IMR-90 (cell line): Measurements from ENCODE around the gene GLT1D1. TPM values are rescaled to one million over a fixed set of nuclear protein-coding genes. Genes with fewer than 3 reads are reported as not detected.

Experiments used
- ATAC-seq: fragments of 200-7000 bp; cut with Tn5 transposase; 2 replicates; pipeline ENCODE4 v1.9.1; 2020; ENCODE audit warnings: low read depth, mild to moderate bottlenecking, moderate library complexity
- BruUV-seq: library from RNA; stranded (reverse); fragments of 400-500 nt; replicated peaks from 2 replicates; lab custom pipeline; 2021; lab: Mats Ljungman, UMichigan
- CTCF ChIA-PET: fragments of 300-600 bp; formaldehyde crosslinking; extraction: SDS; loops from one replicate; lab custom pipeline; 2021; ENCODE audit warnings: antibody characterized with exemption; lab: Yijun Ruan, JAX
- POLR2A ChIA-PET: fragments of 300-600 bp; sonication (Branson Sonifier 250); formaldehyde crosslinking; loops from one replicate; lab custom pipeline; 2022; ENCODE audit warnings: antibody characterized with exemption; ENCODE audit not compliant: unreplicated experiment; lab: Charles Lee
- DNase-seq: peaks from one replicate; pipeline ENCODE4 v3.0.0; 2013
- H2AFZ ChIP-seq: replicated peaks from 2 replicates; pipeline ENCODE3; 2013; ENCODE audit warnings: low read length, mild to moderate bottlenecking; ENCODE audit not compliant: poor library complexity
- H2AK5ac ChIP-seq: 2 replicates; pipeline ENCODE4 v1.6.1; 2013; ENCODE audit warnings: low read depth, low read length, inconsistent platforms
- H2AK9ac ChIP-seq: replicated peaks from 2 replicates; pipeline ENCODE3; 2013; ENCODE audit warnings: mild to moderate bottlenecking, low read depth, low read length, moderate library complexity; ENCODE audit not compliant: poor library complexity
- H2BK120ac ChIP-seq: 2 replicates; pipeline ENCODE4 v1.6.1; 2013; ENCODE audit warnings: low read depth, low read length, inconsistent platforms
- H2BK15ac ChIP-seq: 3 replicates; pipeline ENCODE4 v1.6.1; 2013; ENCODE audit warnings: low read depth, low read length, inconsistent platforms
- H2BK20ac ChIP-seq: 2 replicates; pipeline ENCODE4 v1.6.1; 2013; ENCODE audit warnings: low read depth, mild to moderate bottlenecking, inconsistent platforms, low read length, moderate library complexity
- H2BK5ac ChIP-seq: 2 replicates; pipeline ENCODE4 v1.6.1; 2013; ENCODE audit warnings: mild to moderate bottlenecking, low read depth, low read length, inconsistent platforms; ENCODE audit not compliant: poor library complexity, severe bottlenecking
- H3K14ac ChIP-seq: replicated peaks from 2 replicates; pipeline ENCODE4 v1.6.1; 2013; ENCODE audit warnings: low read depth, low read length, inconsistent platforms
- H3K18ac ChIP-seq: 2 replicates; pipeline ENCODE4 v1.6.1; 2013; ENCODE audit warnings: low read depth, low read length, control low read depth
- H3K23ac ChIP-seq: 2 replicates; pipeline ENCODE4 v1.6.1; 2013; ENCODE audit warnings: low read depth, low read length, inconsistent platforms
- H3K27ac ChIP-seq: 2 replicates; pipeline ENCODE4 v1.5.1; 2013; ENCODE audit warnings: mild to moderate bottlenecking, control low read depth, low read length; ENCODE audit not compliant: insufficient read depth
- H3K27me3 ChIP-seq: 2 replicates; pipeline ENCODE4 v1.6.1; 2013; ENCODE audit warnings: low read length; ENCODE audit not compliant: control insufficient read depth, insufficient read depth
- H3K36me3 ChIP-seq: 2 replicates; pipeline ENCODE4 v1.6.1; 2013; ENCODE audit warnings: low read length, mixed read lengths; ENCODE audit not compliant: control insufficient read depth, insufficient read depth
- H3K4ac ChIP-seq: 2 replicates; pipeline ENCODE4 v1.6.1; 2013; ENCODE audit warnings: low read depth, low read length, inconsistent platforms
- H3K4me1 ChIP-seq: 2 replicates; pipeline ENCODE4 v1.6.1; 2013; ENCODE audit warnings: low read length, mixed read lengths; ENCODE audit not compliant: control insufficient read depth, insufficient read depth
- H3K4me2 ChIP-seq: 2 replicates; pipeline ENCODE4 v1.6.1; 2013; ENCODE audit warnings: low read depth, mild to moderate bottlenecking, control low read depth, low read length, moderate library complexity
- H3K4me3 ChIP-seq: 2 replicates; pipeline ENCODE4 v1.5.1; 2013; ENCODE audit warnings: low read depth, mild to moderate bottlenecking, control low read depth, low read length, moderate library complexity; ENCODE audit not compliant: insufficient read depth
- H3K56ac ChIP-seq: 2 replicates; pipeline ENCODE4 v1.6.1; 2013; ENCODE audit warnings: low read length, inconsistent platforms; ENCODE audit not compliant: insufficient read depth; ENCODE audit errors: extremely low read depth
- H3K79me1 ChIP-seq, 2 experiments: 2 replicates each; pipeline ENCODE4 v1.6.1; 2013; ENCODE audit warnings: low read length in 2 of 2, inconsistent platforms in 1 of 2, low read depth in 1 of 2
- H3K9ac ChIP-seq: 2 replicates; pipeline ENCODE4 v1.6.1; 2013; ENCODE audit warnings: low read depth, low read length, control low read depth
- H3K9me1 ChIP-seq: 2 replicates; pipeline ENCODE4 v1.6.1; 2013; ENCODE audit warnings: low read length, inconsistent platforms; ENCODE audit not compliant: insufficient read depth
- H3K9me3 ChIP-seq: 2 replicates; pipeline ENCODE4 v1.6.1; 2013; ENCODE audit warnings: low read length; ENCODE audit not compliant: control insufficient read depth, insufficient read depth
- H4K20me1 ChIP-seq: 2 replicates; pipeline ENCODE4 v1.6.1; 2013; ENCODE audit warnings: low read length, inconsistent platforms; ENCODE audit not compliant: insufficient read depth
- H4K5ac ChIP-seq: 2 replicates; pipeline ENCODE4 v1.6.1; 2013; ENCODE audit warnings: mild to moderate bottlenecking, low read depth, low read length, control low read depth
- H4K8ac ChIP-seq, 2 experiments: 2 replicates each; pipeline ENCODE4 v1.6.1; 2013; ENCODE audit warnings: low read depth in 2 of 2, low read length in 2 of 2, control low read depth in 1 of 2, inconsistent platforms in 1 of 2
- H4K91ac ChIP-seq: 2 replicates; pipeline ENCODE4 v1.6.1; 2013; ENCODE audit warnings: low read depth, low read length, inconsistent platforms; ENCODE audit not compliant: insufficient read depth
- BHLHE40 ChIP-seq: fragments of 150-350 bp; IDR thresholded peaks from 2 replicates; pipeline ENCODE4 v1.6.1; 2016; ENCODE audit warnings: mild to moderate bottlenecking, low read depth, low read length
- CEBPB ChIP-seq: IDR thresholded peaks from 2 replicates; pipeline ENCODE4 v1.6.1; 2012; ENCODE audit warnings: low read depth, low read length, improper control_type of control experiment
- MXI1 ChIP-seq: IDR thresholded peaks from 2 replicates; pipeline ENCODE4 v1.6.1; 2012; ENCODE audit warnings: low read depth, mild to moderate bottlenecking, low read length, moderate library complexity, borderline replicate concordance
- RAD21 ChIP-seq: IDR thresholded peaks from 2 replicates; pipeline ENCODE4 v1.6.1; 2012; ENCODE audit warnings: low read length, improper control_type of control experiment
- WGBS, 2 experiments: methylation state at CpG; one replicate each; pipeline versions ENCODE4 v1.1.5 to v1.1.7; 2013; ENCODE audit warnings: missing lambda C conversion rate in 2 of 2; ENCODE audit not compliant: insufficient read length in 1 of 2; ENCODE audit errors: extremely low coverage in 2 of 2; 5-methylcytosine and 5-hydroxymethylcytosine counted together
- dilution Hi-C: fragments of 300-500 bp; cut with HindIII; formaldehyde crosslinking; loops from one replicate; pipeline ENCODE4 v1.14.3; 2018; ENCODE audit warnings: low sequenced_read_pairs; ENCODE audit not compliant: unreplicated experiment
- in situ Hi-C: fragments of 300-500 bp; cut with MboI; formaldehyde crosslinking; loops from 3 replicates; pipeline ENCODE4 v1.14.3; 2019; ENCODE audit warnings: low sequenced_read_pairs, inconsistent platforms, mixed read lengths
- intact Hi-C: fragments of 100-400 bp; cut with micrococcal nuclease; formaldehyde crosslinking; loops from 2 replicates; pipeline ENCODE4 v1.10.0; 2022
- polyA plus RNA-seq, 3 experiments: library from polyadenylated mRNA; depleted of rRNA; stranded (reverse); fragments of >200 nt; gene quantifications; 2 replicates each; pipeline ENCODE4 v1.2.3, GENCODE V29; 2012; ENCODE audit warnings: low replicate concordance in 1 of 3
- total RNA-seq: library from RNA; depleted of rRNA; stranded (reverse); fragments of >200 nt; gene quantifications from 2 replicates; pipeline ENCODE4 v1.2.3, GENCODE V29; 2012

The GLT1D1 gene
- total and polyA plus RNA-seq, 2 of the 4 experiments (the other 2 are of a cell fraction), result not detected

DNA sequence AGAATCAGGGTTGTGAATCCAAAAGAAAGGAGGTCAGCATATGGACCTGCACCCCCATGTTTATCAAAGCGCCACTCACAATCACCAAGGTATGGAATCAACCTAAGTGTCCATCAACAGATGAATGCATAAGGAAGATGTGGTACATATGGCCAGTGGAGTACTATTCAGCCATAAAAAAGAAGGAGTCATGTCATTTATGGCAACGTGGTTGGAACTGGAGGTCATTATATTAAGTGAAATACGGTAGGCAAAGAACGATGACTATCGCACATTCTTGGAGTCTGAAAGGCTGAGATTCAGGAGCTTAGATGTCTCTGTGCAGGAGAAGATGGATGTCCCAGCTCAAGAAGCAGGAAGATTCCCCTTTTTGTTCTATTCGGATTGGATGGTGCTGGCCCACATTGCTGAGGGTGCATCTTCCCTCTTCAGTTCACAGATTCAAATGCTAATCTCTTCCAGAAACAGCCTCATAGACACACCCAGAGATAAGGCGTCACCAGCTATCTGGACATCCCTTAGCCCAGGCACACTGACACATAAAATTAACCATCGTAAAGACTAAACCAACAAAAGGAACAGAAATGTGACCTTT lies 108.1 kb downstream of the GLT1D1 start:
- H3K27me3 ChIP-seq, result no peaks in the 10 kb centered on the region
- ChIA-PET POLR2A (no interaction called here), CTCF (no interaction called here)
- no peak overlapping the region for H3K23ac ChIP-seq
- no peaks in the 10 kb centered on the region for H3K36me3 ChIP-seq
- TF ChIP-seq RAD21 (no peak), CEBPB (no peak), MXI1 (no peak), BHLHE40 (no peak)
- peaks cover 39% of the 10 kb centered on the region for H3K9me3 ChIP-seq
- in situ Hi-C loops (no loop called here), dilution Hi-C loops (no loop called here), intact Hi-C loops (no loop called here)
- 70% methylated on average over 4 of the region's 8 CpGs; no CpG with 5 or more reads in 1 of the 2 experiments for WGBS, 2 experiments
- BruUV-seq, result no TSS peak
- no peak overlapping the region for H2AK9ac ChIP-seq
- H3K18ac ChIP-seq, result no peak overlapping the region
- no peaks in the 10 kb centered on the region for H3K9me1 ChIP-seq
- no peak overlapping the region for H2BK20ac ChIP-seq
- no peak overlapping the region for H3K9ac ChIP-seq
- ATAC-seq (no peak), DNase-seq (no peak)
- H3K14ac ChIP-seq, result no peak overlapping the region
- H3K4me3 ChIP-seq, result no peak overlapping the region
- H3K4me2 ChIP-seq, result no peak overlapping the region
- H4K20me1 ChIP-seq, result no peaks in the 10 kb centered on the region
- H4K8ac ChIP-seq, result no peak overlapping the region
- H2BK15ac ChIP-seq, result no peak overlapping the region
- H3K56ac ChIP-seq, result no peak overlapping the region
- H2BK5ac ChIP-seq, result no peak overlapping the region
- H3K79me1 ChIP-seq, result no peaks in the 10 kb centered on the region
- no peak overlapping the region for H3K4ac ChIP-seq
- no peaks in the 10 kb centered on the region for H3K4me1 ChIP-seq
- H2BK120ac ChIP-seq, result no peak overlapping the region
- no peak overlapping the region for H4K91ac ChIP-seq
- no peak overlapping the region for H2AK5ac ChIP-seq
- H2AFZ ChIP-seq, result no peak overlapping the region
- no peak overlapping the region for H3K27ac ChIP-seq
- no peak overlapping the region for H4K5ac ChIP-seq
